Keratinocyte (primary cell): ENCODE data around the gene HMCES.

Source experiments
- EZH2 ChIP-seq: IDR thresholded peaks from one replicate; pipeline ENCODE4 v1.6.1; 2012; ENCODE audit warnings: inconsistent platforms, mild to moderate bottlenecking, low read length, moderate library complexity
- TF ChIP-seq, protein P1 (sequence below), 3 experiments: IDR thresholded peaks in 1 of 3; conservative IDR thresholded peaks in 1 of 3; optimal IDR thresholded peaks in 1 of 3; 2 replicates in 2 of 3; 3 replicates in 1 of 3; pipeline versions ENCODE3 to v1.5.1; 2011; ENCODE audit warnings: low read length in 3 of 3, mild to moderate bottlenecking in 3 of 3, moderate library complexity in 2 of 3, control low read depth in 1 of 3, inconsistent platforms in 1 of 3; ENCODE audit not compliant: insufficient read depth in 2 of 3; ENCODE audit errors: extremely low read depth in 1 of 3

DNA sequence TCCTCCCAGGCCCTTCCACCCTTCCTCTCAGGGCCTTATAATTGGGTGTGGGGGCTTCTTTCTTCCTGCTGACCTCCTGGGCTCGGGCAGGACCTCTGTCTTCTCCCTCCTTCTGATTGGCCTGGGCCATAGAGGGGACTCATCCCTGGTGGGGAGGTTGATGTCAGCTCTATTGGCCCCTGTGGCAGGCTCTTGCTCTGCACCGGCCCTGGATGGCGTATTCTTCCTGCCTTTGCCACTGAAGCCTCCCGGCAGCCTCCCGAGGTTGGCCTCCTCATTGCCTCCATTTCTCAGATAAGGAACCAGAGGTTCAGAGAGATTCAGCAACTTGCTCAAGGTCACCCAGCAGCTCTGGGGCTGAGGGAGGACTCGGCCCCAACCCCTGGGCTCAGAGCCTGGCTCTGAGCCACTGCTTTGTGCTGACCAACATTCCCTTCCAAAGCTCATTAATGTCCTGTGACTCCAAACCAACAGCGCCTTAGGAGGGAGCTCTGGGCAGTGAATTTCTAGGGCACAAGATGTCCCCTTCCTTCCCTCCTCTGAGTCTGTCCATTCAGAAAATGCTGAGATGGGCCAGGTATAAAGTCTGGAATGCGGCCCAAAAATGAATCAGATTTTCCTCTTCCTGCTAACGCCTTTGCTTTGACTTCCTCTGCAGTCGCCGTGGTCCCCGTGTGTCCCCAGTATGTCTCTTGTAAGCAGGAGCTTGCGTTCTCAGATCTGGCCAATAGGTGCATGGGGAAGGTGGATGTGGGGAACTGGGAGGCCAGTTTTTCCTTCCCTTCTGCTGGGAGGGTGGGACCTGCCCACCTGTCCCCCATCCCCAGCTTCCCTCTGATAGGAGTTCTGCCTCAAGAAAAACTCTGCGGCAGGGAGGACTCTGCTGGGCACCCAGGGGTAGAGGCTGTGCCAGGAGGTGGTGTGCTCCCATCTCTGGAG lies 74.2 kb downstream of the HMCES start:
- TF ChIP-seq, protein P1, sequence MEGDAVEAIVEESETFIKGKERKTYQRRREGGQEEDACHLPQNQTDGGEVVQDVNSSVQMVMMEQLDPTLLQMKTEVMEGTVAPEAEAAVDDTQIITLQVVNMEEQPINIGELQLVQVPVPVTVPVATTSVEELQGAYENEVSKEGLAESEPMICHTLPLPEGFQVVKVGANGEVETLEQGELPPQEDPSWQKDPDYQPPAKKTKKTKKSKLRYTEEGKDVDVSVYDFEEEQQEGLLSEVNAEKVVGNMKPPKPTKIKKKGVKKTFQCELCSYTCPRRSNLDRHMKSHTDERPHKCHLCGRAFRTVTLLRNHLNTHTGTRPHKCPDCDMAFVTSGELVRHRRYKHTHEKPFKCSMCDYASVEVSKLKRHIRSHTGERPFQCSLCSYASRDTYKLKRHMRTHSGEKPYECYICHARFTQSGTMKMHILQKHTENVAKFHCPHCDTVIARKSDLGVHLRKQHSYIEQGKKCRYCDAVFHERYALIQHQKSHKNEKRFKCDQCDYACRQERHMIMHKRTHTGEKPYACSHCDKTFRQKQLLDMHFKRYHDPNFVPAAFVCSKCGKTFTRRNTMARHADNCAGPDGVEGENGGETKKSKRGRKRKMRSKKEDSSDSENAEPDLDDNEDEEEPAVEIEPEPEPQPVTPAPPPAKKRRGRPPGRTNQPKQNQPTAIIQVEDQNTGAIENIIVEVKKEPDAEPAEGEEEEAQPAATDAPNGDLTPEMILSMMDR (optimal IDR thresholded peaks at IDR 0.05 in 1 of 3, IDR thresholded peaks at IDR 0.05 in 1 of 3, conservative IDR thresholded peaks at IDR 0.05 in 1 of 3; ENCODE audit: extremely low read depth in 1 of 3, insufficient read depth in 2 of 3, low read length in 3 of 3), result no peak
- TF ChIP-seq EZH2, result no peak
